Subcutaneous adipose tissue (tissue), 4 donors: ENCODE results near the gene GPAM. TPM values are rescaled to one million over a fixed set of nuclear protein-coding genes. Genes with fewer than 3 reads are reported as not detected.

ENCODE experiments used
- total RNA-seq, 4 donors: library from RNA; depleted of rRNA; stranded (reverse); fragments of >200 nt; gene quantifications; one replicate each; pipeline ENCODE4 v1.1.0, GENCODE V29; 2016
- TF ChIP-seq, protein P1 (sequence below): fragments of 450-650 bp; IDR thresholded peaks from one replicate; pipeline ENCODE4 v1.5.1; 2016; ENCODE audit warnings: low read depth, mild to moderate bottlenecking, control low read depth, antibody characterized with exemption, moderate library complexity

Gene GPAM
- total RNA-seq, 4 donors from 2014 or later = 80.7 to 1,237 (median 198) TPM

DNA sequence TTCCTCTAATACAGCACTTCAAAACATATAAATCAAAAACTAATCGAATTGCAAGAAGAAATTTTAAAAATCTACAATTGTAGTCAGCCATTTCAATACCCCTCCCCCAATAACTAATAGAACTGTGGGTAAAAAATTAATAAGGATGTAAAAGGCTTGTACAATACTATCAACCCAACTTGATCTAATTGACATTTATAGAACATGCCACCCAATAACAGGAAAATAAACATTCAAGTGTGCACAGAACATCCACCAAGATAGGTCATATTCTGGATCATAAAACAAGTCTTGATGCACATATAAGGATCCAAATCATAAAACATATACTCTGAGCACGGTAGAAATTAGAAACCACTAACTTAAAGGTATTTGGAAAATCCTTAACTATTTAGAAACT, 4.0 kb upstream of the GPAM start:
- TF ChIP-seq, protein P1, sequence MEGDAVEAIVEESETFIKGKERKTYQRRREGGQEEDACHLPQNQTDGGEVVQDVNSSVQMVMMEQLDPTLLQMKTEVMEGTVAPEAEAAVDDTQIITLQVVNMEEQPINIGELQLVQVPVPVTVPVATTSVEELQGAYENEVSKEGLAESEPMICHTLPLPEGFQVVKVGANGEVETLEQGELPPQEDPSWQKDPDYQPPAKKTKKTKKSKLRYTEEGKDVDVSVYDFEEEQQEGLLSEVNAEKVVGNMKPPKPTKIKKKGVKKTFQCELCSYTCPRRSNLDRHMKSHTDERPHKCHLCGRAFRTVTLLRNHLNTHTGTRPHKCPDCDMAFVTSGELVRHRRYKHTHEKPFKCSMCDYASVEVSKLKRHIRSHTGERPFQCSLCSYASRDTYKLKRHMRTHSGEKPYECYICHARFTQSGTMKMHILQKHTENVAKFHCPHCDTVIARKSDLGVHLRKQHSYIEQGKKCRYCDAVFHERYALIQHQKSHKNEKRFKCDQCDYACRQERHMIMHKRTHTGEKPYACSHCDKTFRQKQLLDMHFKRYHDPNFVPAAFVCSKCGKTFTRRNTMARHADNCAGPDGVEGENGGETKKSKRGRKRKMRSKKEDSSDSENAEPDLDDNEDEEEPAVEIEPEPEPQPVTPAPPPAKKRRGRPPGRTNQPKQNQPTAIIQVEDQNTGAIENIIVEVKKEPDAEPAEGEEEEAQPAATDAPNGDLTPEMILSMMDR = no peak

DNA sequence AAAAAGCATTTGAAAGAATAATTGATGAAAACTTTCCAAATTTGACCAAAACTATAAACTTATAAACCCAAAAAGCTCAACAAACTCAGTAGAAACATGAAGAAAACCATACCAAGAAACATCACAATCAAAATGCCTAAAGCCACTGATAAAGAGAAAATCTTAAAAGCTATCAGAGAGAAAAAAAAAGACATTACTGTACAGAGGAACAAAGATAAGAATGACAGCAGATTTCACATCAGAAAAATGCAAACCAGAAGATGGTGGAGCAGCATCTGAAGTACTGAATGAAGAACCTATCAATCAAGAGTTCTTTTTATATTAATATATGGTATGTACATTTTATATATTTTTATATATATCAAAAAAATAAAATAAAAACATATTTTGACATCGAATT, 2.4 kb upstream of the GPAM start:
- TF ChIP-seq, protein P1 = no peak

DNA sequence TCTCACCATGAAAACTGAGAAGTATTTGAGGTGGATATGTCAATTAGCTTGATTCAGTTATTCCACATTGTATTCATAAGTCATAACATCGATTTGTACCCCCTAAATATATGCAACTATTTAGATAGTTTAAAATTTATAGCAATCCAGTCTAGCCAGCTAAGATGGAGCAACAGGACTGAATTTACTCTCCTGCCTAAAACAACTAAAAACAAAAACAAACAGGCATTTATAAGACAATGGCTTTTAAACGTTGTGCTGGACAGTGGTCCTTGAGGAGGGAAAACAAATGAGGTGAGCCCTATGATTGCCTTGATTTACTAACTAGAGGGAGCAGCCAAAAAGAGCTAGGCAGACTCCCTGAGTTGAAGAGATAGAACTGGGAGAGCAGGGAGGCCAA, 814 bp upstream of the GPAM start:
- TF ChIP-seq, protein P1 = no peak

DNA sequence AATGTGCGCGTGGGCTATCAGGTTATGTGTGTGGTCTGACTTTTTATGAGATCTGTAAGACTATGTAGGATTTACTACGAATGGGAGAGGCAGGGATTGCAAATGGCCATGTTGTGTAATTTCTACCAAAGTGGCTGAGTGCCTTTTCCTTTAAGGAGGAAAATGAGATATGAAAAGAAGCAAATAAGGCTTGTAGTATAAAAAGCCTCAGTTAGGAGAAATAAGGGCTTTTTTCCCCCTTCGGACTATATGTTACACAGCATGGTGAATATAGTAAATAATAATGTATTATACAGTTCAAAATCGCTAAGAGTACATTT, 447 bp upstream of the GPAM start:
- TF ChIP-seq, protein P1 = no peak

DNA sequence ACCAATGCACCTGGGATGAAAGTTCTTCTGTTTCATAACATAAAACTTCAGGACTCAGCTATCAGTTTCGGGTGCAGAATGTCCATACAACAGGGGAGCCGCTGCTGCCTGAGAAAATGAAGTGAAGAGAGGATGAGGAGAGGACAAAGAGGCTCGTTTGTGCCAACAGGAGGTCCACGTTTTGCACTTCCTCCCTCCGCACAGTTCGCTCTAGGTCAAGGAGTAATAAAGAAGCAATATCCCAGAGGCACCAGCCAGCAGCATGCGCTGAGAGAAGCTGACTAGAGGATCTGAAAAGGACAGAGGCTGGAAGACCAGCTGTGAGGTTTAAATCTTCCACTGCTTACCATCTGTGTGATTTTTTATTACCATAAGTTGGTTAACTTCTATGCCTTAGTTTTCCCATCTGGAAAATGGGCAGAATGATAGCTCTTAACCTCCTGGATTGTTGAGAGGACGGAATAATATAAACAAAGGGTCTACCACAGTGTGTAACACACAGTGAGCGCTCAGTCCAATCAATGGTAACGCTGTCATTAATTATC, 709 bp downstream of the GPAM start:
- TF ChIP-seq, protein P1 = no peak

DNA sequence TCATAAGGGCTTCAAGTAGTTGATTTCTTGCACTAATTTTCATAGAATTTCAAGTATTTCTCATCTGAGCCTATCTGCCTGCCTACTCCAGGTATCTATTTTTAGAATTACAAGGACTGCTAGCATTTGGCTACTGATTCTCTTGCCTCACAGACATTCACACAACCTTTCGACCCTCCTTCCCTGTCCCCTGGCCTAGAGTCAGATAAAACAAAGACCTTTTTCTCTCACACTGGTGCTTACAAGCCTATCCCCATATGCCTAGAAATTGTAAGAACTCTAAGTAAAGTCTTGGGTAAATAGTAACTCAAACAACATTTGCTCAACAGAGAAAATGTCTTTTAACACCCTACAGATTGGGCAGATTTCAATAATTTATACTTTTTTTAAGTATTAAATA, 6.3 kb downstream of the GPAM start:
- TF ChIP-seq, protein P1 = no peak

DNA sequence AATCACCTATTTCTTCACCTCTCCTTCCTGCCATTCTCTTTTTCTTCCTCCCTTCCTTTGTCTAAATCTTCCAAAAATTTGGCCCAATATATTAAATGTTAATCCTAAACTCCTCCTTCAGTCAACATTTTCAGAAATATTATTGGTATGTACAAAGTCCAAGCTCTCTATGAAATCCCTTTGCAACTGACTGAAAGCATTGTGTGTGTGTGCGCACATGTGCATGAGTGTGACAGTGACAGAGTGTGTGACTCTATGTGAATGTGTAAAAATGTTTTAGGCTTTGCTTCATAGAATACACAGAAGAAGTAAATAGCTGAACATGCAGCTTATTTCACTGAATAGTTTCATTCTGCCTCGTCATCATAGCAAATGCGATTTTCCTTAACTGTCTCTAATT, 7.0 kb downstream of the GPAM start:
- TF ChIP-seq, protein P1 = no peak

DNA sequence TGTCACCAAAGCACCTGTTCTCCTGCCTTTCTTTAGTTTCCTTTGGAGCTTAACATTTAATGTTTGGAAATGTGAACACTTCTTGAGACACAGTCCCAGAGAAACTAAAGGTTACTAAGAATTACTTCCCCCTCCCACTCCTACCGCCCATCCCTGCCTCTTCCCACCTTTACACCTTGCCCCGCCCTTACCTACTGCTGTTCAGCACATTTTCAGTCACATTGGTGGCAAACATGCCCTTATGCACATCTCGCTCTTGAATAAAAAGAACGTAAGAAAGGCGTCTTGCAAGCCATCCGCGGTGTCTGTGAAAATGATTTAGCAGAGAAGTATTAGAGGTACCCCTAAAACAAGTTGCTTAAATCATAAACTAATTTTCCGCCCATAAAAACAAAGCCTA, 8.2 kb downstream of the GPAM start:
- TF ChIP-seq, protein P1 = no peak
